GM12878 (cell line): ENCODE results near the gene NR3C1. TPM values are rescaled to one million over a fixed set of nuclear protein-coding genes. Genes with fewer than 3 reads are reported as not detected.

Experiments
- ATAC-seq: fragments of 200-7000 bp; cut with Tn5 transposase; 3 replicates; pipeline ENCODE4 v1.9.1; 2020; ENCODE audit warnings: mild to moderate bottlenecking, moderate library complexity
- BruUV-seq: library from RNA; stranded (reverse); fragments of 400-500 nt; replicated peaks from 2 replicates; lab custom pipeline; 2021; lab: Mats Ljungman, UMichigan
- CTCF ChIA-PET: fragments of 300-600 bp; sonication (Branson Sonifier 250); formaldehyde crosslinking; extraction: SDS; loops from one replicate; lab custom pipeline; 2021; ENCODE audit warnings: inconsistent platforms; lab: Yijun Ruan, JAX
- POLR2A ChIA-PET: fragments of 350-600 bp; formaldehyde crosslinking; extraction: SDS; loops from one replicate; lab custom pipeline; 2021; ENCODE audit warnings: inconsistent platforms; lab: Charles Lee
- RAD21 ChIA-PET: fragments of 300-600 bp; sonication (Branson Sonifier 250); formaldehyde crosslinking; loops from one replicate; lab custom pipeline; 2023; ENCODE audit warnings: antibody characterized with exemption; ENCODE audit not compliant: unreplicated experiment; lab: Charles Lee
- SMC1A ChIA-PET: fragments of 300-600 bp; sonication (Branson Sonifier 250); formaldehyde crosslinking; loops from one replicate; lab custom pipeline; 2023; ENCODE audit not compliant: unreplicated experiment, uncharacterized antibody; lab: Charles Lee
- DNase-seq: peaks from one replicate; pipeline ENCODE4 v3.0.0-alpha.2; 2011; ENCODE audit warnings: low read depth, low spot score
- FAIRE-seq: peaks from 3 replicates; lab custom pipeline; 2011; peaks lifted over from hg19 to GRCh38; lab: Jason Lieb, UNC
- H2AFZ ChIP-seq: 2 replicates; pipeline ENCODE4 v1.6.0; 2011; ENCODE audit warnings: low read depth, low read length, control low read depth; ENCODE audit not compliant: control insufficient read depth
- H3K27ac ChIP-seq: 2 replicates; pipeline ENCODE4 v1.5.1; 2011; ENCODE audit warnings: control low read depth; ENCODE audit not compliant: control insufficient read depth, insufficient read depth
- H3K27me3 ChIP-seq, 2 experiments: replicated peaks in 1 of 2; 2 replicates each; pipeline versions ENCODE4 v1.6.0 to v1.6.1; 2011; ENCODE audit warnings: low read length in 1 of 2; ENCODE audit not compliant: control insufficient read depth in 2 of 2, insufficient read depth in 2 of 2
- H3K36me3 ChIP-seq, 2 experiments: 2 replicates each; pipeline ENCODE4 v1.5.1; 2011; ENCODE audit warnings: low read length in 1 of 2; ENCODE audit not compliant: control insufficient read depth in 2 of 2, insufficient read depth in 2 of 2
- H3K4me1 ChIP-seq: 2 replicates; pipeline ENCODE4 v1.6.1; 2011; ENCODE audit warnings: mild to moderate bottlenecking, low read length, moderate library complexity, mixed read lengths; ENCODE audit not compliant: control insufficient read depth, insufficient read depth
- H3K4me2 ChIP-seq: 2 replicates; pipeline ENCODE4 v1.6.0; 2011; ENCODE audit warnings: control low read depth; ENCODE audit not compliant: control insufficient read depth, insufficient read depth
- H3K4me3 ChIP-seq: fragments of 200-600 bp; sonication (generic); 2 replicates; pipeline ENCODE4 v1.5.1; 2016
- H3K79me2 ChIP-seq: 2 replicates; pipeline ENCODE4 v1.6.0; 2011; ENCODE audit warnings: low read length; ENCODE audit not compliant: control insufficient read depth, insufficient read depth
- H3K9ac ChIP-seq: 2 replicates; pipeline ENCODE4 v1.8.0; 2011; ENCODE audit warnings: low read length, control low read depth, mixed read lengths; ENCODE audit not compliant: control insufficient read depth, insufficient read depth
- H3K9me3 ChIP-seq: replicated peaks from 3 replicates; pipeline ENCODE4 v1.5.1; 2011; ENCODE audit warnings: mild to moderate bottlenecking, low read length; ENCODE audit not compliant: control insufficient read depth, insufficient read depth
- H4K20me1 ChIP-seq: 2 replicates; pipeline ENCODE4 v1.6.0; 2011; ENCODE audit not compliant: control insufficient read depth, insufficient read depth
- EED ChIP-seq: sonication (generic); IDR thresholded peaks from 2 replicates; pipeline ENCODE4 v1.6.1; 2016; ENCODE audit warnings: antibody characterized with exemption, low read depth
- ESRRA ChIP-seq: IDR thresholded peaks from 2 replicates; pipeline ENCODE4 v1.6.1; 2012; ENCODE audit warnings: mild to moderate bottlenecking, low read length, improper control_type of control experiment
- RUNX3 ChIP-seq: IDR thresholded peaks from 2 replicates; pipeline ENCODE4 v1.6.1; 2012; ENCODE audit warnings: low read length, inconsistent platforms
- SIX5 ChIP-seq: IDR thresholded peaks from 2 replicates; pipeline ENCODE4 v1.6.1; 2011; ENCODE audit warnings: mild to moderate bottlenecking, low read depth, low read length, moderate library complexity; ENCODE audit not compliant: severe bottlenecking
- SREBF2 ChIP-seq: IDR thresholded peaks from 2 replicates; pipeline ENCODE4 v1.6.1; 2012; ENCODE audit warnings: mild to moderate bottlenecking, low read length
- WGBS: methylation state at CpG from one replicate; pipeline ENCODE4 v1.1.6; 2016; ENCODE audit warnings: low lambda C conversion rate; ENCODE audit not compliant: insufficient replicate concordance, insufficient coverage; ENCODE audit errors: missing lambda C conversion rate; 5-methylcytosine and 5-hydroxymethylcytosine counted together
- in situ Hi-C: fragments of 300-500 bp; cut with MboI; formaldehyde crosslinking; loops from 9 replicates; pipeline ENCODE4 v1.14.3; 2018; ENCODE audit warnings: mixed read lengths
- intact Hi-C: fragments of 100-400 bp; cut with micrococcal nuclease; formaldehyde crosslinking; loops from one replicate; pipeline ENCODE4 v1.14.2; 2022; ENCODE audit not compliant: unreplicated experiment
- polyA plus RNA-seq, 11 experiments: library from polyadenylated mRNA; depleted of rRNA in 4 of 11; unstranded in 6 of 11; stranded (reverse) in 5 of 11; fragments of >200 nt; fragmentation: Nextera tagmentation in 4 of 11; fragmentation: Illumina TruSeq in 1 of 11; extraction: Ambion mirVana in 4 of 11; extraction: Trizol in 1 of 11; gene quantifications; 1 replicate in 1 of 11; 2 replicates in 10 of 11; pipeline versions ENCODE4 v1.2.1 to v1.2.3, GENCODE V29; 2011 to 2016; ENCODE audit warnings: inconsistent platforms in 2 of 11, missing spikeins in 2 of 11, low read depth in 1 of 11
- total RNA-seq, 4 experiments: library from RNA; depleted of rRNA in 3 of 4; stranded (reverse); fragments of >200 nt in 3 of 4; fragmentation: Illumina TruSeq in 1 of 4; extraction: Trizol in 1 of 4; gene quantifications; 2 replicates each; pipeline versions ENCODE4 v1.2.1 to v1.2.3, GENCODE V29; 2013 to 2021
- TF ChIP-seq, protein P1 (sequence below): IDR thresholded peaks from 2 replicates; pipeline ENCODE4 v1.6.1; 2011; ENCODE audit warnings: borderline replicate concordance, low read depth, mild to moderate bottlenecking, moderate library complexity, mixed read lengths, low read length; ENCODE audit not compliant: insufficient read depth; ENCODE audit errors: extremely low read length

The NR3C1 gene
- total and polyA plus RNA-seq, 10 of the 15 experiments (the other 5 are each of a cell fraction or from before 2014, with no cell fraction given) = 49.7 to 141 (median 109) TPM

DNA sequence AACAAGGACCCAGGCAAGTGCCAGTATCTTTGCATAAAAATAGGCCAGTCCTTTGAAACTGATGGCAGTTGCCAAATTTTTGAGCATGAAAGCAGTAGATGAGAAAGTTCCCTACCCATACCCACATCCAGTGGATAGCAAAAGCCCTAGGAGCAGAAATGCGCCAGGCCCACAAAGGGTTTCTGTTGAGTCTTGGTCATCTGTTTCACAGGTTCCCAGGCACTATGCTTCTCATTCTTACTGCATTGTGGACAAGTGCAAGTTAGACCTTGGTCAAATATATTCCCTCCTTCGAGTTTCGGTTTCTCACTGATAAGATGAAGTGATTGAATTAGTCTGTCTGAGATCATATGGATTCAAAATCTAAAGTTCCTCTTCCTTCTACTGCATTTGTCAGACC lies 152.3 kb downstream of the NR3C1 start (continued):
- TF ChIP-seq SREBF2 = no peak

DNA sequence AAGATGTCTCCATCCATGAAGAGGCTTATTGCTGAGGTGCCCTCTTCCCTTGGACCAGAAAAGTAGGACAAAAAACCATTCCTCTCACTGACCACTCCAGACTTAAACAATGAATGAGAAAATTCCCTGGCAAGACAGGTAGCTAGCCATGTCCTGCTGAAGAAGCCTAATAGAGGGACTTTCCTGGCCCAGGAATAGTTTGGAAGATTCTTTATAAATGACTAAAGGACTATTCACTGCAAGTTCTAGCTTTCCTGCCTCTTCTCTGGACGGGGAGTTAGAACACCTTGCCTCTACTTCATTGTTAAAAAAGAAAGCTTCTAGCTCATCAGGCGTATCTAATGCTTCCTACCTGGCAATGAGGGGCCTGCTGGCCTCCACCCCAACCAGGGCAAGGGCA lies 153.6 kb downstream of the NR3C1 start:
- in situ Hi-C loops (no loop called here), intact Hi-C loops (no loop called here)
- Histone ChIP-seq H3K79me2 (no peaks in the 10 kb centered on the region), H3K4me3 (no peak overlapping the region), H3K36me3 (no peaks in the 10 kb centered on the region), H4K20me1 (no peaks in the 10 kb centered on the region), H3K9me3 (peaks cover 1% of the 10 kb centered on the region; the same call in 2 of the 3 replicates), H3K9ac (no peak overlapping the region), H3K4me2 (no peak overlapping the region), H3K4me1 (peaks cover 22% of the 10 kb centered on the region), H2AFZ (no peak overlapping the region), H3K27me3 (no peaks in the 10 kb centered on the region), H3K27ac (no peak overlapping the region; the same call in 1 of the 2 replicates)
- ATAC-seq = no peak
- no peak for DNase-seq
- ChIA-PET CTCF (interaction anchor here (0.9 to 2.1 kb wide), 2 partner anchors 10 to 24 kb away, joined by 3 to 14 read pairs; no protein-coding TSS in a partner anchor), POLR2A (interaction anchor here (1.3 to 2.3 kb wide), 4 partner anchors 9 to 19 kb away, joined by 4 to 10 read pairs (median 6); no protein-coding TSS in a partner anchor), RAD21 (interaction anchor here (0.8 to 1.5 kb wide), 8 partner anchors 15 to 247 kb away, joined by 3 to 4 read pairs (median 4); partner anchors contain the start of gene NR3C1), SMC1A (interaction anchor here (0.6 to 6.2 kb wide), 15 partner anchors 10 to 230 kb away, joined by 3 to 60 read pairs (median 3); no protein-coding TSS in a partner anchor)
- 75% methylated on average over 2 of the region's 2 CpGs for WGBS
- no peak for FAIRE-seq
- no peak for TF ChIP-seq RUNX3
- no peak for TF ChIP-seq SREBF2
- TF ChIP-seq ESRRA = no peak
- no peak for TF ChIP-seq SIX5
- TF ChIP-seq, protein P1, sequence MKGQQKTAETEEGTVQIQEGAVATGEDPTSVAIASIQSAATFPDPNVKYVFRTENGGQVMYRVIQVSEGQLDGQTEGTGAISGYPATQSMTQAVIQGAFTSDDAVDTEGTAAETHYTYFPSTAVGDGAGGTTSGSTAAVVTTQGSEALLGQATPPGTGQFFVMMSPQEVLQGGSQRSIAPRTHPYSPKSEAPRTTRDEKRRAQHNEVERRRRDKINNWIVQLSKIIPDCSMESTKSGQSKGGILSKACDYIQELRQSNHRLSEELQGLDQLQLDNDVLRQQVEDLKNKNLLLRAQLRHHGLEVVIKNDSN = no peak
- 0 out of 2 replicates have a peak, but pooled peaks have one; percentile 15 for TF ChIP-seq EED
- BruUV-seq = no TSS peak
